ENCODE data around the gene CSF2RB. TPM values are rescaled to one million over a fixed set of nuclear protein-coding genes. Genes with fewer than 3 reads are reported as not detected.
A peak's percentile ranks its signal among the peaks of the same experiment; 100 is the strongest.

Gene CSF2RB
- total RNA-seq, 1 experiment from 2014 or later: not detected

DNA sequence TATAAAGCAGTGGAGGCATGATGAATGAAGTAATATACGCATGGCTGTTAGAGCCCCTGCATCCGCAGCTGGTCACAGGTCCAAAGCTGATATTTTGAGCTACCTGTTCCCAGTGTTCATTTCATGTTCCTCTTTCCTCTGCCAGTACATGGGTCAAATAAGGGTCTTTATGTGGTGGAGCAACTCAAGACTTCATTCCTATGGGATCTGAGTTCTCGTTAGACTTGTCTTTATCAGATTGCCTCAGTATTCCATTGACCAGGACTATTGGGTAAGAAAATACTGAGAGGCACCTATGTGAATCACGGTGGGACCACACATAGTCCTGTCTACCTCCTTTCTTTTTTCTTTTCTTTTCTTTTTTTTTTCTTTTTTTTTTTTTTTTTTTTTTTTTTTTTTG is 27.4 kb upstream of the CSF2RB start:
- H2AFZ ChIP-seq: no peak overlapping the region; the same call in 1 of the 2 replicates
- DNase-seq: no peak
- peaks cover 15% of the 10 kb centered on the region for H3K9me3 ChIP-seq (ENCODE audit: insufficient read depth, low read depth)
- H3K79me2 ChIP-seq (ENCODE audit: low read depth): no peaks in the 10 kb centered on the region
- no peak overlapping the region for H3K27ac ChIP-seq
- TF ChIP-seq, protein P1, sequence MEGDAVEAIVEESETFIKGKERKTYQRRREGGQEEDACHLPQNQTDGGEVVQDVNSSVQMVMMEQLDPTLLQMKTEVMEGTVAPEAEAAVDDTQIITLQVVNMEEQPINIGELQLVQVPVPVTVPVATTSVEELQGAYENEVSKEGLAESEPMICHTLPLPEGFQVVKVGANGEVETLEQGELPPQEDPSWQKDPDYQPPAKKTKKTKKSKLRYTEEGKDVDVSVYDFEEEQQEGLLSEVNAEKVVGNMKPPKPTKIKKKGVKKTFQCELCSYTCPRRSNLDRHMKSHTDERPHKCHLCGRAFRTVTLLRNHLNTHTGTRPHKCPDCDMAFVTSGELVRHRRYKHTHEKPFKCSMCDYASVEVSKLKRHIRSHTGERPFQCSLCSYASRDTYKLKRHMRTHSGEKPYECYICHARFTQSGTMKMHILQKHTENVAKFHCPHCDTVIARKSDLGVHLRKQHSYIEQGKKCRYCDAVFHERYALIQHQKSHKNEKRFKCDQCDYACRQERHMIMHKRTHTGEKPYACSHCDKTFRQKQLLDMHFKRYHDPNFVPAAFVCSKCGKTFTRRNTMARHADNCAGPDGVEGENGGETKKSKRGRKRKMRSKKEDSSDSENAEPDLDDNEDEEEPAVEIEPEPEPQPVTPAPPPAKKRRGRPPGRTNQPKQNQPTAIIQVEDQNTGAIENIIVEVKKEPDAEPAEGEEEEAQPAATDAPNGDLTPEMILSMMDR (conservative IDR thresholded peaks at IDR 0.05): no peak
- no peaks in the 10 kb centered on the region for H4K20me1 ChIP-seq (ENCODE audit: insufficient read depth)
- peaks cover 25% of the 10 kb centered on the region for H3K4me1 ChIP-seq (replicated peaks; ENCODE audit: insufficient read depth)
- H3K4me3 ChIP-seq: no peak overlapping the region
- peak overlapping the region; percentile 8 for H3K4me2 ChIP-seq
- intact Hi-C loops (cut with micrococcal nuclease; ENCODE audit: unreplicated experiment): no loop called here
- BruUV-seq (replicated peaks): no TSS peak
- H3K36me3 ChIP-seq (ENCODE audit: low read depth): no peaks in the 10 kb centered on the region; the same call in 1 of the 2 replicates
- H3K27me3 ChIP-seq (ENCODE audit: insufficient read depth, low read depth): no peaks in the 10 kb centered on the region
- ChIA-PET CTCF (interaction anchor here (0.5 to 0.6 kb wide), 3 partner anchors 30 to 340 kb away, joined by 3 to 7 read pairs (median 6); no protein-coding TSS in a partner anchor), POLR2A (ENCODE audit: unreplicated experiment) (no interaction called here)
- H3K9me2 ChIP-seq (ENCODE audit: insufficient read depth): no peaks in the 10 kb centered on the region
- peaks cover 16% of the 10 kb centered on the region for H3F3A ChIP-seq (ENCODE audit: insufficient read depth, low read depth)

DNA sequence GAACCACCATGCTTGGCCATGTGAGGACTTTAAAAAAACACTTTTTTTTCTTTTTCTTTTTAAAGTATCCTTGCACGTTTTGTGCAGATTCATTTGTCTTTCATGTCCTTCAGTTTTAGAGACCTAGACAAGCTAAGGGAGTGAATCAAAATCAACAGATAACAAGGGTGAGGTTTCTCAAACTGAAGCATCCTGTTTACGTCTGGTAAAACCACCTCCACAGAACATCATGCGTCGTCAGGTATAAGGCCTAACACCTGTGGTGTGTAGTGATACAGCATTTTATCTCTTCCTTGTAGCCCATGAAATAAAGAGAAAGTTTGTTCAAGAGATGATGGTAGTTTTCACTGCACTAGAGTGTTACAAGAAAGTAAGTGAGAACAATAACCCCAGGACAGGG is 26.3 kb upstream of the CSF2RB start:
- TF ChIP-seq, protein P1 (conservative IDR thresholded peaks at IDR 0.05): no peak
- no peak for TF ChIP-seq EZH2 (IDR thresholded peaks at IDR 0.05; ENCODE audit: low read depth)
- DNase-seq: no peak
- Histone ChIP-seq H3K9me3 (ENCODE audit: insufficient read depth, low read depth) (peaks cover 4% of the 10 kb centered on the region), H3K9me2 (ENCODE audit: insufficient read depth) (no peaks in the 10 kb centered on the region), H3K4me1 (replicated peaks; ENCODE audit: insufficient read depth) (peaks cover 33% of the 10 kb centered on the region), H3K27ac (no peak overlapping the region), H2AFZ (no peak overlapping the region), H3K4me3 (no peak overlapping the region), H3K79me2 (ENCODE audit: low read depth) (no peaks in the 10 kb centered on the region), H3K27me3 (ENCODE audit: insufficient read depth, low read depth) (no peaks in the 10 kb centered on the region), H3K4me2 (no peak overlapping the region), H3F3A (ENCODE audit: insufficient read depth, low read depth) (peaks cover 16% of the 10 kb centered on the region), H3K36me3 (ENCODE audit: low read depth) (no peaks in the 10 kb centered on the region), H4K20me1 (ENCODE audit: insufficient read depth) (no peaks in the 10 kb centered on the region)
- no TSS peak for BruUV-seq (replicated peaks)
- ChIA-PET CTCF (no interaction called here), POLR2A (ENCODE audit: unreplicated experiment) (no interaction called here)
- intact Hi-C loops (cut with micrococcal nuclease; ENCODE audit: unreplicated experiment): no loop called here

DNA sequence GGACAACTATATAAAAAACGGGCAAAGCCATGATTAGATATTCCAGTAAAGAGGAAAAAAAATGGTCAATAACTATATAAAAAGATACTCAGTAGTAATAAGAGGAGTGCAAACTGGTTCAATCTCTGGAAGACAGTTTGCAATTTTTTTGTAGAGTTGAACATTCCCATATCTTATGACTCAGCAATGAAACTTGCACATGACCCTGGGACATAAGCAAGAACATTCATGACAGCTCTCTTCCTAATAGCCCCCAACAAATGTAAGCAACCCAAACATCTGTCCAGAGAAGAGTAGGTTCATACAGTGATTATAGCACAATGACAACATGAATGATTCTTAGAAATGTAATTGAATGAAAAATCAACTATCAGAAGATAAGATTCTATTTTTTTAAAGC is 21.8 kb upstream of the CSF2RB start:
- ChIA-PET CTCF (no interaction called here), POLR2A (ENCODE audit: unreplicated experiment) (no interaction called here)
- Histone ChIP-seq H3K4me2 (no peak overlapping the region), H2AFZ (no peak overlapping the region), H3K9me3 (ENCODE audit: insufficient read depth, low read depth) (0 out of 2 replicates have a peak, but pooled peaks cover 10% of the 10 kb centered on the region), H3F3A (ENCODE audit: insufficient read depth, low read depth) (no peaks in the 10 kb centered on the region), H3K36me3 (ENCODE audit: low read depth) (no peaks in the 10 kb centered on the region), H3K27ac (no peak overlapping the region), H4K20me1 (ENCODE audit: insufficient read depth) (no peaks in the 10 kb centered on the region), H3K9me2 (ENCODE audit: insufficient read depth) (no peaks in the 10 kb centered on the region), H3K27me3 (ENCODE audit: insufficient read depth, low read depth) (no peaks in the 10 kb centered on the region), H3K79me2 (ENCODE audit: low read depth) (no peaks in the 10 kb centered on the region), H3K4me1 (replicated peaks; ENCODE audit: insufficient read depth) (peaks cover 25% of the 10 kb centered on the region), H3K4me3 (no peak overlapping the region)
- no TSS peak for BruUV-seq (replicated peaks)
- TF ChIP-seq EZH2 (IDR thresholded peaks at IDR 0.05; ENCODE audit: low read depth): no peak
- TF ChIP-seq, protein P1 (conservative IDR thresholded peaks at IDR 0.05): no peak
- no peak for DNase-seq
- intact Hi-C loops (cut with micrococcal nuclease; ENCODE audit: unreplicated experiment): no loop called here
